Osteoblast (primary cell): ENCODE data around the gene EML1. TPM values are rescaled to one million over a fixed set of nuclear protein-coding genes. Genes with fewer than 3 reads are reported as not detected.

Experiments
- DNase-seq: peaks from one replicate; pipeline ENCODE4 v3.0.0; 2011; ENCODE audit warnings: low spot score, mixed read lengths; ENCODE audit not compliant: insufficient read length; ENCODE audit errors: missing footprints
- H2AFZ ChIP-seq: 2 replicates; pipeline ENCODE4 v1.6.0; 2011; ENCODE audit warnings: mild to moderate bottlenecking, low read length
- H3K27ac ChIP-seq: 2 replicates; pipeline ENCODE4 v1.5.1; 2011; ENCODE audit warnings: mild to moderate bottlenecking, low read depth, low read length, moderate library complexity
- H3K27me3 ChIP-seq: 2 replicates; pipeline ENCODE4 v1.6.0; 2012; ENCODE audit warnings: mild to moderate bottlenecking, control low read depth, inconsistent platforms, low read length, moderate library complexity; ENCODE audit not compliant: insufficient read depth
- H3K36me3 ChIP-seq: 2 replicates; pipeline ENCODE4 v1.5.1; 2011; ENCODE audit warnings: mild to moderate bottlenecking, low read length, control low read depth, moderate library complexity; ENCODE audit not compliant: insufficient read depth
- H3K4me1 ChIP-seq: 2 replicates; pipeline ENCODE4 v1.5.1; 2011; ENCODE audit warnings: mild to moderate bottlenecking, low read length, control low read depth, moderate library complexity; ENCODE audit not compliant: insufficient read depth
- H3K4me2 ChIP-seq: 2 replicates; pipeline ENCODE4 v1.6.0; 2011; ENCODE audit warnings: mild to moderate bottlenecking, low read length; ENCODE audit not compliant: insufficient read depth
- H3K4me3 ChIP-seq: fragments of 200-600 bp; sonication (generic); 3 replicates; pipeline ENCODE4 v1.5.1; 2012; ENCODE audit warnings: mild to moderate bottlenecking, low read length, inconsistent platforms; ENCODE audit not compliant: insufficient read depth
- H3K79me2 ChIP-seq: 2 replicates; pipeline ENCODE4 v1.6.0; 2012; ENCODE audit warnings: mild to moderate bottlenecking, low read length, control low read depth, inconsistent platforms; ENCODE audit not compliant: insufficient read depth
- H3K9me3 ChIP-seq: 2 replicates; pipeline ENCODE4 v1.5.1; 2011; ENCODE audit warnings: low read depth, low read length, control low read depth
- H4K20me1 ChIP-seq: 2 replicates; pipeline ENCODE4 v1.6.0; 2012; ENCODE audit warnings: mild to moderate bottlenecking, low read length, control low read depth; ENCODE audit not compliant: insufficient read depth
- total RNA-seq: library from RNA; depleted of rRNA; stranded (reverse); fragments of >200 nt; gene quantifications from 2 replicates; pipeline ENCODE4 v1.2.3, GENCODE V29; 2012
- TF ChIP-seq, protein P1 (sequence below): IDR thresholded peaks from 2 replicates; pipeline ENCODE4 v1.5.1; 2011; ENCODE audit warnings: mild to moderate bottlenecking, low read depth, low read length, moderate library complexity; ENCODE audit errors: extremely low read depth

The EML1 gene
- total RNA-seq, 1 donor: 46.7 TPM

DNA sequence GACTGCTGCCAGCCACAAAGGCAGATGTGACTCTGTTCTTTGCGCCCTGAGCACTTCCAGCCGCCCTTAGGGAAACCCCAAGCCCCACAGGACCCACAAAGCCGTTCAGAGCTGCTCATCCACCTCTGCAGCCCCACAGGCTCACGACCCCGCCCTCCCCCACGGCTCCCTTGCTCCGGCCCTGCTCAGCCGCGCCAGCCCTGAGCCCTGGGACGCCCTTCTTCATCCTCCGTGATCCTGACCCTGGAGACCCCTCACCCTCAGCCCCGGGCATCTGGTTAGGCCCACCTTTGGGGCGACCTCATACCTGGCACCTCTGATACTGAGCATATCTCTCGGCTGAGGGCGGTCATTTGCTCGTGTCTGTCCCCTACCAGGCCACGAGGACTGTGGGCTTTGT lies 146.2 kb downstream of the EML1 start:
- no peak for DNase-seq
- Histone ChIP-seq H3K79me2 (no peaks in the 10 kb centered on the region), H2AFZ (no peak overlapping the region), H3K36me3 (peaks cover 12% of the 10 kb centered on the region), H3K27me3 (no peaks in the 10 kb centered on the region), H3K4me3 (no peak overlapping the region), H3K4me1 (no peaks in the 10 kb centered on the region), H4K20me1 (no peaks in the 10 kb centered on the region), H3K9me3 (no peaks in the 10 kb centered on the region), H3K27ac (no peak overlapping the region), H3K4me2 (no peak overlapping the region)
- TF ChIP-seq, protein P1, sequence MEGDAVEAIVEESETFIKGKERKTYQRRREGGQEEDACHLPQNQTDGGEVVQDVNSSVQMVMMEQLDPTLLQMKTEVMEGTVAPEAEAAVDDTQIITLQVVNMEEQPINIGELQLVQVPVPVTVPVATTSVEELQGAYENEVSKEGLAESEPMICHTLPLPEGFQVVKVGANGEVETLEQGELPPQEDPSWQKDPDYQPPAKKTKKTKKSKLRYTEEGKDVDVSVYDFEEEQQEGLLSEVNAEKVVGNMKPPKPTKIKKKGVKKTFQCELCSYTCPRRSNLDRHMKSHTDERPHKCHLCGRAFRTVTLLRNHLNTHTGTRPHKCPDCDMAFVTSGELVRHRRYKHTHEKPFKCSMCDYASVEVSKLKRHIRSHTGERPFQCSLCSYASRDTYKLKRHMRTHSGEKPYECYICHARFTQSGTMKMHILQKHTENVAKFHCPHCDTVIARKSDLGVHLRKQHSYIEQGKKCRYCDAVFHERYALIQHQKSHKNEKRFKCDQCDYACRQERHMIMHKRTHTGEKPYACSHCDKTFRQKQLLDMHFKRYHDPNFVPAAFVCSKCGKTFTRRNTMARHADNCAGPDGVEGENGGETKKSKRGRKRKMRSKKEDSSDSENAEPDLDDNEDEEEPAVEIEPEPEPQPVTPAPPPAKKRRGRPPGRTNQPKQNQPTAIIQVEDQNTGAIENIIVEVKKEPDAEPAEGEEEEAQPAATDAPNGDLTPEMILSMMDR: no peak

DNA sequence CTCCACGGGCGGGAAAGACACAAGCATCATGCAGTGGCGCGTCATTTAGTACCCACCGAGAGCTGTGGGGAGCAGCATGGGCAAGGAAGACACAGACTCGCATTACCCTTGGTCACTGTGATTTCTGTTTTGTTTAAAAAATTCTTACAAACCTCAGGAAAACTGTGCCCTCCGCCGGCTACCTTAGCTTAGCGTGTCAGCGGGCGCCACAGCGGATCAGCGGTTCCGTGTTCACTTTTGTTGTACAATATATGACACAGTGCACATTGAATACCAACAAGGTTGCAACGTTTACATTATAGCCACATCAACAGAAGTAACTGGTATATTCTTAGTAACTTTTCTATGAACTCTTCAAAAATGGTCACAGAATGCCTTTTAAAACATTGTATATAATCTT lies 146.9 kb downstream of the EML1 start:
- Histone ChIP-seq H3K4me3 (no peak overlapping the region), H3K36me3 (peaks cover 12% of the 10 kb centered on the region), H3K27me3 (no peaks in the 10 kb centered on the region), H4K20me1 (no peaks in the 10 kb centered on the region), H3K9me3 (no peaks in the 10 kb centered on the region), H2AFZ (no peak overlapping the region), H3K27ac (no peak overlapping the region), H3K4me1 (no peaks in the 10 kb centered on the region), H3K79me2 (no peaks in the 10 kb centered on the region), H3K4me2 (no peak overlapping the region)
- TF ChIP-seq, protein P1: no peak
- DNase-seq: no peak

DNA sequence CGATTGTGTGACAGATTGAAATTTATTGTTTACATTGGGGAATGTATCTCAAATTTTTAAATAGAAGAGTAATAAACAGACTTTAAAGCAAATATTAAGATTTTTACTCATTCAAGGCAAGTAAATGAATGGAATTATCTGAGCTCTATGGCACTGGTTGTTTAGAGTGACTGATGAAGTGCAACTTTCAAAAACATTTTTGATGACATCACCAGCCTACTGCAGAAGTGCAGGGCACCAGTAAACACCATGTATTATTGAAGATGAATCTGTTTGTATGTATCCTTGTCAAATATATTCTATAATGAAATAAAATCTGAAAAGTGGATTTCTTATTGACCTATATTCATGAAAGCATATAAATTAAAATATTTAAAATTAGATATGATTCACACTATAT lies 148.0 kb downstream of the EML1 start:
- no peak overlapping the region for H3K4me3 ChIP-seq
- no peak for DNase-seq
- TF ChIP-seq, protein P1: no peak
- H3K79me2 ChIP-seq: no peaks in the 10 kb centered on the region
- H3K36me3 ChIP-seq: peaks cover 12% of the 10 kb centered on the region
- H4K20me1 ChIP-seq: no peaks in the 10 kb centered on the region
- H3K4me2 ChIP-seq: no peak overlapping the region
- H2AFZ ChIP-seq: no peak overlapping the region
- no peaks in the 10 kb centered on the region for H3K4me1 ChIP-seq
- no peaks in the 10 kb centered on the region for H3K9me3 ChIP-seq
- no peak overlapping the region for H3K27ac ChIP-seq
- H3K27me3 ChIP-seq: no peaks in the 10 kb centered on the region

DNA sequence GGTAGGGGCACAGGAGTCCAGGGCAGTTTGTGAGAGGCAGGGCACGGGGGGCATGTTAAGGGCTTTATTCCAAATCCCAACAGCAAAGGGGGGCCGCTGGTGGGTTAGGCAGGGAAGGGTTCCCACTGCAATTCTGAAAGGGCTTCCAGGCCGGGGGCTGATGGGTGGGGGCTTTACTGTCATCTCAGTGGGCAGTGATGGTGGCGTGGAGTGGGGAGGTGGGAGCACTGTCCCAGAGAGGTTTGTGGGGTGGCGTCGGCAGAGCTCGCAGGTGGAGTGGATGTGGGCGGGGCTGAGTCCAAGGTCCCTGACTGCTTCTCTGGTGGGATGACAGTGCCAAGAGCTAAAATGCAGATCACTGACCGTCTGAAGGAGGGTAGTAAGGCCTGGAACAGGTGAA lies 150.4 kb downstream of the EML1 start:
- no peaks in the 10 kb centered on the region for H3K9me3 ChIP-seq
- H3K4me2 ChIP-seq: no peak overlapping the region
- H3K4me1 ChIP-seq: no peaks in the 10 kb centered on the region
- H2AFZ ChIP-seq: no peak overlapping the region
- TF ChIP-seq, protein P1: no peak
- no peaks in the 10 kb centered on the region for H3K79me2 ChIP-seq
- peaks cover 9% of the 10 kb centered on the region for H3K36me3 ChIP-seq
- no peak for DNase-seq
- H4K20me1 ChIP-seq: no peaks in the 10 kb centered on the region
- H3K4me3 ChIP-seq: no peak overlapping the region
- no peak overlapping the region for H3K27ac ChIP-seq
- no peaks in the 10 kb centered on the region for H3K27me3 ChIP-seq
